ENCODE results near the gene KRT79. TPM values are rescaled to one million over a fixed set of nuclear protein-coding genes. Genes with fewer than 3 reads are reported as not detected.

Gene KRT79
- total RNA-seq, 1 donor from 2014 or later, result not detected

DNA sequence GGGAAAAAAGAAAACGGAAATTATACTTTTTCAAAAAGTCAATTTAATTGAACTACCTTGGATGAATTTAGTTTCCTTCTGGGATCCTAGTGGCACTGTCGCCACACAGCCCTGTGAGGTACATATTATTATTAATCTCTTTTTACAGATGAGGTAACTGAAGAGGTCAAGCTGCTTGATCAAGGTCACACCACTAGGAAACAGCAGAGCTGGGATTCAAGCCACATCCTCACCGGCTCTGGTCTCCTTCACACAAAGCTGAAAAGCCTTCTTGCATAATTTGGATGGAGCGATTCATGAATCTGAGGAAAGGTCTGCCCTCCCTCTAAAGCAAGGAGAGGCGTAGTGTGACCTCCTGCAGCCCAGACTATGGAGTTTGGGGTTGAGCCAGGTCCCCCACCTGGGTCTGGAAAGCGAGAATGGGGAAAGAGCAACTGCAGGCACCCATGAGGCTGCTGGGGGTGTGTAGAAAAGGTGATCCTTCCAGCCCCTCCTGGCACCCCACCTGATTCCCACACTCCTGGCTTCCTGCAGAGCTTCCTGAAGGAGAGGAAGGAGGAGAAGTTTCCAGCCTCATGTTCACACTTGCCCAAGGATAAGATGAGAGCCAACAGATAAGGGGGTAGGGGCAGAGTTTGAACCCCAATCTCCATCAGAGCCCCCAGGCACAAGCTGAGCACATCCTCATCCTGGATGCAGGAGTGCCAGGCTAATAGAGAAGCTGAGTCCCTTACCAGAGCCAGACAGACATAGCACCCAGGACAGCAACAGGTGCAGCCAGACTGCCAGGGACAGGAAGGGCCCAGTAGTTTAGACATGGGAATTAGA, 3.9 kb upstream of the KRT79 start:
- no peak for DNase-seq (ENCODE audit: low spot score in 2 of 2)
- no peaks in the 10 kb centered on the region for H3K4me1 ChIP-seq
- H3K27ac ChIP-seq, result no peak overlapping the region
- no peaks in the 10 kb centered on the region for H3K27me3 ChIP-seq
- intact Hi-C loops (cut with DNase I), result no loop called here
- H3K36me3 ChIP-seq, result no peaks in the 10 kb centered on the region
- H3K9me3 ChIP-seq, result no peaks in the 10 kb centered on the region
- no peak overlapping the region for H3K4me3 ChIP-seq
- TF ChIP-seq, protein P1, sequence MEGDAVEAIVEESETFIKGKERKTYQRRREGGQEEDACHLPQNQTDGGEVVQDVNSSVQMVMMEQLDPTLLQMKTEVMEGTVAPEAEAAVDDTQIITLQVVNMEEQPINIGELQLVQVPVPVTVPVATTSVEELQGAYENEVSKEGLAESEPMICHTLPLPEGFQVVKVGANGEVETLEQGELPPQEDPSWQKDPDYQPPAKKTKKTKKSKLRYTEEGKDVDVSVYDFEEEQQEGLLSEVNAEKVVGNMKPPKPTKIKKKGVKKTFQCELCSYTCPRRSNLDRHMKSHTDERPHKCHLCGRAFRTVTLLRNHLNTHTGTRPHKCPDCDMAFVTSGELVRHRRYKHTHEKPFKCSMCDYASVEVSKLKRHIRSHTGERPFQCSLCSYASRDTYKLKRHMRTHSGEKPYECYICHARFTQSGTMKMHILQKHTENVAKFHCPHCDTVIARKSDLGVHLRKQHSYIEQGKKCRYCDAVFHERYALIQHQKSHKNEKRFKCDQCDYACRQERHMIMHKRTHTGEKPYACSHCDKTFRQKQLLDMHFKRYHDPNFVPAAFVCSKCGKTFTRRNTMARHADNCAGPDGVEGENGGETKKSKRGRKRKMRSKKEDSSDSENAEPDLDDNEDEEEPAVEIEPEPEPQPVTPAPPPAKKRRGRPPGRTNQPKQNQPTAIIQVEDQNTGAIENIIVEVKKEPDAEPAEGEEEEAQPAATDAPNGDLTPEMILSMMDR (IDR thresholded peaks at IDR 0.05), result no peak

DNA sequence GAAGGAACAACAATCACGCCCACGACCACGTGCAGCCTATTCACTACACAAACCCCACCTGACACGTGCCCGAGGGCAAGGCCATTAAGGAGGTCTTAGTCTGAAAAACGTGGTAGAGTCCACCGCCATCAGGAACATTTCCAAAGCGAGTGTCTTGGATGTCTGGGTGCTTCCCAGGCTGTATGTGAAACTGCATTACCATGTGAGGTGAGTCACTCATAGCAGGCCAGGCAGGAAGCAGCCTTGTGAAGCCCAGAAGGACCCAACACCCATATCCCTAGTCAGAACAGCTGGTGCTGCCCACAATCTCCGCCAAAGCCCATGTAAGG, 3.3 kb upstream of the KRT79 start:
- DNase-seq (ENCODE audit: low spot score in 2 of 2), result no peak
- TF ChIP-seq, protein P1 (IDR thresholded peaks at IDR 0.05), result no peak
- Histone ChIP-seq H3K4me1 (no peaks in the 10 kb centered on the region), H3K36me3 (no peaks in the 10 kb centered on the region), H3K27ac (no peak overlapping the region), H3K4me3 (no peak overlapping the region), H3K9me3 (no peaks in the 10 kb centered on the region), H3K27me3 (no peaks in the 10 kb centered on the region)
- intact Hi-C loops (cut with DNase I), result no loop called here

DNA sequence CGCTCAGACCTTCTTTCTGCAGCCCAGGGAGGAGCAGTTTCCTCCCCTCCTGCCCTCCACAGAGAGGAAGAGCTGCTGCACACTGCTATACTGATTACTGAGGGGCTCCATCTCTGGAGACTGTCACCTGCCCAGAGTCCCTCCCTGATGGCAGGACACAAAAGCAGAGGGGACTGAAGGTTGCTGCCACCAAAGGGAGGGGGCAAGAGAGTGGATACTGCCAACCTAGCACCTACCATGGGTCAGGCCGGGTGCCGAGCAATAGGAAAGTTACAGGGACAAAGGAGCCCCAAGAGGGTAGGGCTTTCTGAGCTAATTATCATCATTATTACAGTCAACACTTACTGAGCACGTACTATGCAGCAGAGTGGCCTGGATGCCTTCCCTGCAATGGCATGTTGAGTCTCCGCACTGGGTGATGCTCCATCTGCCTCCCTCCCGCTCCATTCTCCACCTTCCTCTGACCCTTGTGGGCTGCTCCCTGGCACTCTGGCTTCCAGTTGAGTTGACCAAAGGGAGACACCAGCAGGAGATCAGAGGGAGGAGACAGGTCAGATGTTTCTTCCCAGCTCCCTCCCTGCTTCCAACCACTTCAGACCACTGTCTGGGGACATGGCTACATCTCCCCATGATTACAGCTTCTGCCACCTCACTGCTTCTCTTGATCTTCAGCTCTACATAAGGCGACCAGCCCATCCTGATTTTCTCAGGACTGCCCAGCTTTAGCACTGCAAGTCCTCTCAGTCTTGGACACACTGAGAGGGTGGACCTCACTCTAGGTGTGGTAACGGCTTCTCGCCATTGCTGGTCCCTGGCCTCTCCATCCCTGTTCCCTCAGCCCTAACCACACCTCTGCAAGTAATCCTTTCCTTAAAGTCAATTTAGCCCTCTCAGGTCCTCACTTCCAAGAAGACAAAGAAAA, 2.6 kb upstream of the KRT79 start:
- Histone ChIP-seq H3K36me3 (no peaks in the 10 kb centered on the region), H3K4me1 (no peaks in the 10 kb centered on the region), H3K27ac (no peak overlapping the region), H3K4me3 (no peak overlapping the region), H3K27me3 (no peaks in the 10 kb centered on the region), H3K9me3 (no peaks in the 10 kb centered on the region)
- TF ChIP-seq, protein P1 (IDR thresholded peaks at IDR 0.05), result no peak
- no peak for DNase-seq (ENCODE audit: low spot score in 2 of 2)
- intact Hi-C loops (cut with DNase I), result no loop called here

DNA sequence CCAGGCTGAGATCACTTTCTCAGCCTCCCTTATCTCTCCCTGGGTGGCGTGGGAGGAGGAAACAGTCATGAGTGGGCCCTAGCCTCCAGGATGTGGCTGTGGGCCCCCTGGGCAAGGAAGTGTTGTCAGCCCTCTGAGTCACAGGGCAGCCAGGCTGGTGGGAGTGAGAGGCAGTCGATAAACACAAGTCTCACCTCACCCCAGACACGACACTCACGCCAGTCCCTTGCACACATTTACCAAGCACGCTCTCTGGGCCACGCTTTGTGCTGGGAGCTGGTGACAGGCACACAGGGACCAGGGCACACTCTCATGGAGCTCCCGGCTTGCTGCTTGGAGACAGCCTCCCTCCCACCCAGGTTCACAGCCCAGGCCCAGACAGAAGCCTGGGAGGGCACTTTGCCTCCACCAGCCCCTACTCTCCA, 1.9 kb upstream of the KRT79 start:
- Histone ChIP-seq H3K4me1 (no peaks in the 10 kb centered on the region), H3K27me3 (no peaks in the 10 kb centered on the region), H3K9me3 (no peaks in the 10 kb centered on the region), H3K4me3 (no peak overlapping the region), H3K27ac (no peak overlapping the region), H3K36me3 (no peaks in the 10 kb centered on the region)
- DNase-seq (ENCODE audit: low spot score in 2 of 2), result no peak
- intact Hi-C loops (cut with DNase I), result no loop called here
- TF ChIP-seq, protein P1 (IDR thresholded peaks at IDR 0.05), result no peak

DNA sequence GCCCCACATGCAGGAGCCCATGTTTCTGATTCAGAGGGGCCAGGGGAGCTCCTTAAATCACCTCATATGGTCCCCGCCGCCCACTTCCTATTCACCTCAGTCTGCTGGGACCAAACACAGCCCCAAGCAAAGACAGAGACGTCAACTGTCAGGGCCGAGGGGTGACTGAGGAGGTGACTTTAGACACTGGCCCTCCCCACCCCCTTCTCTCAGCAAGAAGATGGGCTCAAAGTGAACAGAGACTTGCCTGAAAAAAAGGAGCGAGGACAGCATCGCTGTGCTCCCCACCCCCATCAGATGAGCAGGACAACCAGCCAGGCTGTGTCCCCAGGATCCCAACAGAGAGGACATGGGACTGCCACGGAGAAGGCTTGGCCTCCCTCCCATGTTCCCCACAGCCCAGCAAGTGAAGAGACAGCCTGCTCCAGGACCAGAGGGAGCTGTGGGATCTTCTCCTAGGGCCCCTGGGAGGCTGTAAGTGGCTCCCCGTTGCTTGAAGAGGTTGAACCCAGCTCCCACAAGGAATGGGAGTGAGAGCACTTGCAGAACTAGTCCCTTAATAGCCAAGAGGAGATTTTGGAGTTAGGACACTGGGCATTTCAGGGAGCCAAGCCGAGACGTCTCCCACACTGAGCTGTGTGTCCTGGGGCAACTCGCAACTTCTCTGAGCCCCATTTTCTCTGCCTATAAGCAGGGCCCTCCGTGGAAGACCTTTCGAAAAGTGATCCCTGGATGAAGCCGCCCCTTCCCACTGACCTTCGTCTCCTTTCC, 1.3 kb upstream of the KRT79 start:
- Histone ChIP-seq H3K4me1 (no peaks in the 10 kb centered on the region), H3K4me3 (no peak overlapping the region), H3K27me3 (no peaks in the 10 kb centered on the region), H3K36me3 (no peaks in the 10 kb centered on the region), H3K9me3 (no peaks in the 10 kb centered on the region), H3K27ac (no peak overlapping the region)
- intact Hi-C loops (cut with DNase I), result no loop called here
- DNase-seq (ENCODE audit: low spot score in 2 of 2), result no peak
- TF ChIP-seq, protein P1 (IDR thresholded peaks at IDR 0.05), result no peak
